Measurements from ENCODE around the gene SLCO4A1.

SLCO4A1 gene

DNA sequence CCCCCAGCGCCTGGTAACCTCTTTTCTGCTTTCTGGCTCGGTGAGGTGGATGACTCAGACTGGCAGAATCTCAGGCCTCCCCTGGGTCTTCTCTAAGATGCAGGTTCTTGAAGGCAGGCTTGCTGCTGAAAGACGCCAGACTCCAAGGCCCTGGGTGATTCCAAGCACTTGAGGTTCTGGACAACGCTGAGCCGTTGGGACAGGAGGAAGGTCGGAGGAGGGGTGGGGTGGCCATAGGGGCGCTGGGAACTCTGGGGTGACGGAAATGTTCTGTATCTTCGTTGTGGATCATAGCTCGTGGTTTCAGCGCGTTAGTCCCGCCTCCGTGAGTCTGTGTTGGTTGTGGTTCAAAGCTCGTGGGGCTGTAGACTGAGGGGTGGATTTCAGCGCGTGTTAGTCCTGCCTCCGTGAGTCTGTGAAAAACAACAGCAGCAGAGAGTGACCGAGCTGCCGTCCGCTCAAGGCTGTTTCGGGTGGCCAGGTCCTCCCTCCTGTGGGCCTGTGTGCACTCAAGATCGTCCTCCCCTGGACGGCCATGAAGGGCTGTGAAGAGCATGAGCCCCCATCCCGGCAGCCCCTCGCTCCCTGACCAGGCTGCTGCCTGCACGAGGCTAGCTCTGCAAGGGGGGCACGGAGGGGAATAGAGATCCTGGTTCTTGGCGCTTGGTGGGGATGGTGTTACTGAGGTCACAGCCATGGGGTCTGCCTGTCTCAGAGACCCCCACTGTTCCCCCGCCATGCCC, 74.1 kb downstream of the SLCO4A1 start:
- Mint-ChIP-seq H3K36me3 (ENCODE audit: insufficient read depth) (no peaks in the 10 kb centered on the region), H3K4me1 (peaks cover 10% of the 10 kb centered on the region), H3K9me3 (peaks cover 7% of the 10 kb centered on the region), H3K27ac (ENCODE audit: low read depth) (peak overlapping the region; percentile 74), H3K27me3 (no peaks in the 10 kb centered on the region), H3K4me3 (peak overlapping the region; percentile 60)
- peak; percentile 97 for ATAC-seq (replicated peaks; ENCODE audit: extremely low read depth, poor library complexity, severe bottlenecking)
- DNase-seq (ENCODE audit: low spot score in 2 of 2), result no peak

DNA sequence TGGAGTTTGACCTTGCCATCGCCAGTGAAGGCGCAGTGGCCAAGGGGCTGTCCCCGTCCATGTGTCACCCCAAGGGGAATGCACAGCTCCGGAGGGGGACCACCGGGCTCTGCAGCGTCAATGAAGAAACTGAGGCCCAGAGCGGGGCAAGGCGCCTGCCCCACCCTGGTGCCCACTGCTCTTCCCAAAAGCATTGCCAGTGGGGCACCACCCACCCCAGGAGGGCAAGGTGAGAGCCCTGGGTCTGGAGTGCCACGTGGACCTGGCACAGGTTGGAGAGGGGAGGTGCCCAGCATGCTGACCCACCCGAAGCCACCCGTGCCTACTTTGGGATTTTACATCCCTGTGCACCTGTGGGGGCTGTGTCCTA, 74.6 kb downstream of the SLCO4A1 start:
- H3K4me1 Mint-ChIP-seq, result peaks cover 10% of the 10 kb centered on the region
- H3K36me3 Mint-ChIP-seq (ENCODE audit: insufficient read depth), result no peaks in the 10 kb centered on the region
- H3K4me3 Mint-ChIP-seq, result no peak overlapping the region
- H3K9me3 Mint-ChIP-seq, result peaks cover 7% of the 10 kb centered on the region
- H3K27ac Mint-ChIP-seq (ENCODE audit: low read depth), result no peak overlapping the region
- H3K27me3 Mint-ChIP-seq, result no peaks in the 10 kb centered on the region
- ATAC-seq (replicated peaks; ENCODE audit: extremely low read depth, poor library complexity, severe bottlenecking) (no peak), DNase-seq (ENCODE audit: low spot score in 2 of 2) (no peak)

DNA sequence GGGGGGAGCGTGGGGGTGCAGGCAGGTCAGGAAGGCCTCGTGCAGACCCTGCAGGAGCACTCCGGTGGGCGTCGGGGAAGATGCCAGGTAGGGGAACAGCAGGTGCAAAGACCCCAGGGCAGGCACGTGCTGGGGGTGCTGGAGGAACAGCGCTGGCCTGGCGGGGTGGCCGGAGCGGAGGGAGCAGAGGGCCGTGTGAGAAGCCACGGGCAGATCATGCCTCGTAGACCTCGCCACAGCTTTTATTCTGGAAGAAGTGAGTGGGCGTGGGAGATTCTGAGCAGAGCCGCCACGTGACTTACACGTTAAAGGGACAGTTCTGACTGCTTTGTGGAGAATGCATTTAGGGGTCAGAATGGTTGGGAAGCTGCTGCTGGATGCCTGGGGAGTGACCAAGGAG, 75.6 kb downstream of the SLCO4A1 start:
- Mint-ChIP-seq H3K27me3 (no peaks in the 10 kb centered on the region), H3K9me3 (peaks cover 7% of the 10 kb centered on the region), H3K4me1 (peaks cover 10% of the 10 kb centered on the region), H3K4me3 (no peak overlapping the region), H3K36me3 (ENCODE audit: insufficient read depth) (no peaks in the 10 kb centered on the region), H3K27ac (ENCODE audit: low read depth) (no peak overlapping the region)
- no peak for DNase-seq (ENCODE audit: low spot score in 2 of 2)
- ATAC-seq (replicated peaks; ENCODE audit: extremely low read depth, poor library complexity, severe bottlenecking), result no peak

DNA sequence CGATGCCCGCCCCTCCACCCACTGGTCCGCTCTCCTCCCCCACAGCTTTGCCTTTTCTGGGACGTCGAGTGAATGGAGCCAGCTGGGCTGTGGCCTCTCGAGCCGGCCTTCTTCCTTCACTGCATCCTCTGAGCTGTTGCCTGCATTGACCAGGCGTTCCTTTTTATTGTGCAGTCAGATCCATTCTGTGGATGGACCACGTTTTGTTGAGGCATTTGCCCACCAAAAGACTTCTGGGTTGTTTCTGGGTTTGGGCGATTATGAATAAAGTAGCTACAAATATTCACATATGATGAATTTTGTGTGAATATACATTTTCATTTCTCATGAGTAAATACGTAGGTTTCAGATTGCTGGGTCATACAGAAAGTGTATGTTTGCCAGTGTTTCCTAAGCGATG, 76.2 kb downstream of the SLCO4A1 start:
- no peaks in the 10 kb centered on the region for H3K27me3 Mint-ChIP-seq
- H3K4me1 Mint-ChIP-seq, result peaks cover 10% of the 10 kb centered on the region
- no peak overlapping the region for H3K27ac Mint-ChIP-seq (ENCODE audit: low read depth)
- no peaks in the 10 kb centered on the region for H3K36me3 Mint-ChIP-seq (ENCODE audit: insufficient read depth)
- no peak for DNase-seq (ENCODE audit: low spot score in 2 of 2)
- H3K9me3 Mint-ChIP-seq, result peaks cover 7% of the 10 kb centered on the region
- no peak for ATAC-seq (replicated peaks; ENCODE audit: extremely low read depth, poor library complexity, severe bottlenecking)
- H3K4me3 Mint-ChIP-seq, result no peak overlapping the region

DNA sequence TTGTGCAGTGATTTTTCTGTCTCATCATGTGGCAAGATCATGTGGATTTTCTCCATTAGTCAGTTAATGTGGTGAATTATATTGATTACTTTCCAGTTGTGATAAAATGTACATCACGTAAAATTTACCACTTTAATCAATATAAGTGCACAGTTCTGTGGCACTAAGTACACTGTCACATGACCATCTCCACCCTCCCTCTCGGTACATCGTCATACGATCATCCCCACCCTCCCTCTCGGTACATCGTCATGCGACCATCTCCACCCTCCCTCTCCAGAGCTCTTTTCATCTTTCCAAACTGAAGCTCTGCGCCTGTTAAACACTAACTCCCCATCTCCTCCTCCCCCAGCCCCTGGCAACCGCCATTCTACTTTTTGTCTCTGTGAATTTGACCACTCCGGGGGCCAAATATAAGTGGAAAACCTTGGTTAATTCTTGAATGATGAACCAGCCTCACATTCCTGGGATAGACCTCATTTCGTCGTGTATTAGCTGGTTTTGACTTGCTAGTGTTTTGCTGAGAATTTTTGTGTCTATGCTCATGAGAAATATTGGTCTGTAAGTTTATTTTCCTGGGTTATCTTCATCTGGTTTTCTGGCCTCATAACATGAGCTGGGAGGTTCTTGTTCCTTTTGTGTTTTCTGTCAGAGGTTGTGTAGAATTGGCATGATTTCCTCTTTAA, 77.1 kb downstream of the SLCO4A1 start:
- Mint-ChIP-seq H3K9me3 (peaks cover 7% of the 10 kb centered on the region), H3K36me3 (ENCODE audit: insufficient read depth) (no peaks in the 10 kb centered on the region), H3K27ac (ENCODE audit: low read depth) (no peak overlapping the region), H3K4me3 (no peak overlapping the region), H3K4me1 (peaks cover 10% of the 10 kb centered on the region), H3K27me3 (no peaks in the 10 kb centered on the region)
- ATAC-seq (replicated peaks; ENCODE audit: extremely low read depth, poor library complexity, severe bottlenecking), result no peak
- no peak for DNase-seq (ENCODE audit: low spot score in 2 of 2)

All from central memory CD8-positive, alpha-beta T cell (primary cell).